Fibroblast of skin of right quadriceps (primary cell): ENCODE measurements around the gene KMT2B.
A peak's percentile ranks its signal among the peaks of the same experiment; 100 is the strongest.

Source experiments
- DNase-seq: peaks from one replicate; pipeline ENCODE4 v3.0.0-alpha.2; 2013

Gene KMT2B

GRCh38 chr19:35744430-35745327 is 26.9 kb downstream of the KMT2B start:
- DNase-seq, result peak; percentile 96

GRCh38 chr19:35745328-35746086 is 27.7 kb downstream of the KMT2B start, which contains the start of the genes PSENEN and U2AF1L4:
TSS of gene PSENEN (plus strand) at chr19:35745651. CDS start at chr19:35745931, 280 bp downstream.
TSS of gene U2AF1L4 (minus strand) at chr19:35745418. CDS start at chr19:35745391, 27 bp downstream.
- DNase-seq, result peak; percentile 99

- no peak for DNase-seq
These were observed 28.3 kb downstream of the KMT2B start for GRCh38 chr19:35746087-35746462.

GRCh38 chr19:35746531-35746930 is 28.7 kb downstream of the KMT2B start:
- DNase-seq, result no peak

GRCh38 chr19:35748106-35749020 is 30.6 kb downstream of the KMT2B start, which contains the start of gene LIN37:
TSS of gene LIN37 (plus strand) at chr19:35748576. CDS start at chr19:35748725, 149 bp downstream.
- peak; percentile 99 for DNase-seq

GRCh38 chr19:35750167-35750566 is 32.4 kb downstream of the KMT2B start:
- no peak for DNase-seq

- no peak for DNase-seq
These were observed 34.3 kb downstream of the KMT2B start for GRCh38 chr19:35751839-35752745.

GRCh38 chr19:35752746-35753350 is 35.0 kb downstream of the KMT2B start:
- DNase-seq, result no peak

GRCh38 chr19:35753634-35754369 is 36.0 kb downstream of the KMT2B start:
- DNase-seq, result no peak

- no peak for DNase-seq
These were observed 36.7 kb downstream of the KMT2B start for GRCh38 chr19:35754370-35755130.

- DNase-seq, result no peak
These were observed 37.3 kb downstream of the KMT2B start for GRCh38 chr19:35755131-35755549.

GRCh38 chr19:35755550-35756376 is 38.0 kb downstream of the KMT2B start:
- DNase-seq, result peak; percentile 51

- peak; percentile 74 for DNase-seq
These were observed 38.8 kb downstream of the KMT2B start, which contains the start of gene HSPB6 for GRCh38 chr19:35756377-35757230. TSS of gene HSPB6 (minus strand) at chr19:35757029. CDS start at chr19:35757008, 21 bp downstream.

- peak; percentile 96 for DNase-seq
These were observed 39.5 kb downstream of the KMT2B start for GRCh38 chr19:35757231-35757748.

- peak; percentile 100 for DNase-seq
These were observed 40.2 kb downstream of the KMT2B start, which contains the start of gene PROSER3 for GRCh38 chr19:35757749-35758608. TSS of gene PROSER3 (plus strand) at chr19:35758176. CDS start at chr19:35758216, 40 bp downstream.

- DNase-seq, result no peak
These were observed 41.9 kb downstream of the KMT2B start for GRCh38 chr19:35759697-35760096.
